GM18499 (cell line): ENCODE data around the gene THAP3.

Source experiments
- ATAC-seq: cut with Tn5 transposase; IDR thresholded peaks from one replicate; pipeline ENCODE4 v1.9.1; 2021; ENCODE audit warnings: moderate number of reproducible peaks; ENCODE audit not compliant: insufficient read depth, unreplicated experiment

The THAP3 gene, protein sequence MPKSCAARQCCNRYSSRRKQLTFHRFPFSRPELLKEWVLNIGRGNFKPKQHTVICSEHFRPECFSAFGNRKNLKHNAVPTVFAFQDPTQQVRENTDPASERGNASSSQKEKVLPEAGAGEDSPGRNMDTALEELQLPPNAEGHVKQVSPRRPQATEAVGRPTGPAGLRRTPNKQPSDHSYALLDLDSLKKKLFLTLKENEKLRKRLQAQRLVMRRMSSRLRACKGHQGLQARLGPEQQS

GRCh38 chr1:6624710-6625583 is at the start of gene THAP3:
THAP3 (plus strand) TSS chr1:6624868; CDS start chr1:6625219, 351 bp downstream.
- ATAC-seq = no peak

DNA sequence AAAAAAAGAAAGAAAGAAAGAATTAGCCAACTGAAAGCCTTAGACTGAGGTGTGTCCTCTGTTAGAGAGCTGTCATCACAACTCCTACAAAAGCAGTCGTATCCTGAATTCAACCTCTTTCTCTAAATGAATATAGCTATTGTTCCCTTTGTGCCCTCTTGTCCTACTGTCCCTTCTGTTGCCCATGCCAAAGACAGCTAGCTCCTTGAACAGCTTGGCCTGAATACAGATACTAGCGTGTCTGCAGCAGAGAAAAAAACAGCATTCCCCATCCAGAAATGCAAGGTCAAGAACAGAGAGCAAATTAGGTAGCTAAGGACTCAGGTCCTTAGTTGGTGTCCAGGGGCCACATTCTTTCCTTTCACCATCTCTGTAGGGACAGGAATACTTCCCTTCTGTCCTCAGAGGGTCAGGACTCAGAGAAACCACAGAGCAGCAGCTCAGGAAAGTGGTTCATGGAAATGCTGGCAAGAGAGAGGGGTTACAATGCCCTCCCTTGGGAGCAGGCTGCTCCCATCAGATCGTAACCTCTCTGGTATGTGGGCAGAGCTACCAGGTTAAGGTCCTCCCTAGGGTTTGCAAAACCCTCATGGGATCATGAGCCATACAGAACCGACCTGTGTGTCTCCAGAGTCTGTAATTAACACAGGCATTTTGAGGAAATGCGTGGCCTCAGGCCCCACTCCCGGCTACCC is 46.7 kb upstream of the THAP3 start:
- ATAC-seq = no peak

- no peak for ATAC-seq
Measured at GRCh38 chr1:6578624-6579373, 45.9 kb upstream of the THAP3 start.

GRCh38 chr1:6579374-6580118 is 45.1 kb upstream of the THAP3 start, which contains the start of gene ZBTB48:
ZBTB48 (plus strand) TSS chr1:6579994; CDS start chr1:6580610, 616 bp downstream.
- peak; percentile 67 for ATAC-seq

- no peak for ATAC-seq
Measured at GRCh38 chr1:6580119-6580592, 44.5 kb upstream of the THAP3 start.

DNA sequence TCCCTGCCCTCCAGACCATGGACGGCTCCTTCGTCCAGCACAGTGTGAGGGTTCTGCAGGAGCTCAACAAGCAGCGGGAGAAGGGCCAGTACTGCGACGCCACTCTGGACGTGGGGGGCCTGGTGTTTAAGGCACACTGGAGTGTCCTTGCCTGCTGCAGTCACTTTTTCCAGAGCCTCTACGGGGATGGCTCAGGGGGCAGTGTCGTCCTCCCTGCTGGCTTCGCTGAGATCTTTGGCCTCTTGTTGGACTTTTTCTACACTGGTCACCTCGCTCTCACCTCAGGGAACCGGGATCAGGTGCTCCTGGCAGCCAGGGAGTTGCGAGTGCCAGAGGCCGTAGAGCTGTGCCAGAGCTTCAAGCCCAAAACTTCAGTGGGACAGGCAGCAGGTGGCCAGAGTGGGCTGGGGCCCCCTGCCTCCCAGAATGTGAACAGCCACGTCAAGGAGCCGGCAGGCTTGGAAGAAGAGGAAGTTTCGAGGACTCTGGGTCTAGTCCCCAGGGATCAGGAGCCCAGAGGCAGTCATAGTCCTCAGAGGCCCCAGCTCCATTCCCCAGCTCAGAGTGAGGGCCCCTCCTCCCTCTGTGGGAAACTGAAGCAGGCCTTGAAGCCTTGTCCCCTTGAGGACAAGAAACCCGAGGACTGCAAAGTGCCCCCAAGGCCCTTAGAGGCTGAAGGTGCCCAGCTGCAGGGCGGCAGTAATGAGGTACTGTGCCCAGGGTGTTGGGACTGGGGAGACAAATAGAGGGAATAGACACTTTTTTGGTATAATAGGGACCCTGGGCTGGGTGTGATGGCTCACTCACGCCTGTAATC is 43.9 kb upstream of the THAP3 start:
- ATAC-seq = no peak

GRCh38 chr1:6581561-6582305 is 42.9 kb upstream of the THAP3 start:
- ATAC-seq = no peak

DNA sequence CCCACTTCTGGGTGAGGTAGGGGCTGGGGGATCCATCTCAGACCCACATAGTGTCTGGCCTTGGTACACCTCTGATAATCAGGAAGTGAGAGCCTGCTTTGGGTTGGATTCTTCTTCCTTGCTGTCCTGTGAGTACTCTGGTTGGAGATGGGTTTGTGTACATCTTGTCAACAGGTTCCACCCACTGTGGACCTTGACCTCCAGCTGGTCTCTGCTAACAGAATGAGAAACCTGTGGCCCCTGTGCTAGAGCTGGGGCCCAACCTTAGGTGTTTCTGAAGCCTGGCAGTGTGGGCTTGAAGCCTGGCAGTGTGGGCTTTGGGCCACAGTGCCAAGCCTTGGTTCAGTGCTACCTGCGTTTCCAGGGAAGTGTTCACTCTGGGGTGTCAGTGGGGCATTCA is 42.3 kb upstream of the THAP3 start:
- ATAC-seq = no peak

DNA sequence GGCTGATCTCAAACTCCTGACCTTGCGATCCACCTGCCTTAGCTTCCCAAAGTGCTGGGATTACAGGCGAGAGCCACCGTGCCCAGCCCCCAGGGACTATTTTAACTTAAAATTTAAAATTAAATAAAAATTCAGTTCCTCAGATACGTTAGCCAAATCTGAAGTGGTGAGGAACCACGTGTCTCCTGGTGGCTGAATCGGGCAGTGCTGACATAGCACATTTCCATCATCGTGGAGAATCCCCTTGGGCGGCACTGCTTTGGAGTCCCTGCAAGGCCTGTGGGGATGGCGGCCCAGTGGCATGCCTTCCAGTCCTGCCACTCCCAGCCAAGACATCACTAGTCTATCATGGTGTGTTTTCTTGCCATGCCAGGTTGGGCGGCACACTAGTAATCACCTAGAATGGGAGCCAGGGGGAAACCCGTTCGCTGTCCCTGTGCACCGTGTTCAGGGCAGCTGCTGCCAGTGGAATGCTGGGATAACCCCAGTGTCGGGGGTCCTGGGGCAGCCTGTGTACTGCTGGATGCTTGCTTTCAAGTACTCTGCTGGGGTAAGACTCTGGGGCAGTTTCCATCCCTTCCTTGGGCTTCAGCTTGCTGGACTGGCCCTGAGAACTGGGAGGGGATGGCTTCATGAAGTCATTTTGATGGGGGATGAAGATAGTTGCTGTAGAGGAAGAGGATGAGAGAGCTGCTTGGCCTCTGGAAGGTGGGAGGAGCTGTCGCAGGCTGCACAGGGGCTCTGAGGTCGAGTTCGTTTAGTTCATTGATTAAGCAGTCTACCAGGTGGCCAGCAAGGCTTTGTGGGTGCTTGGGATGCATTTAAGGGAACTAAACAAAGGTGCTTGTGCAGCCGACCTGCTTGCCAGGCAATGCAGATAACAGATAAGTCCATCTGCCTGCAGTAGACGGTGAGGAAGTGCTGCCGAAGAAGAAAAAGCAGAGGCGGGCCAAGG is 40.3 kb upstream of the THAP3 start:
- no peak for ATAC-seq

DNA sequence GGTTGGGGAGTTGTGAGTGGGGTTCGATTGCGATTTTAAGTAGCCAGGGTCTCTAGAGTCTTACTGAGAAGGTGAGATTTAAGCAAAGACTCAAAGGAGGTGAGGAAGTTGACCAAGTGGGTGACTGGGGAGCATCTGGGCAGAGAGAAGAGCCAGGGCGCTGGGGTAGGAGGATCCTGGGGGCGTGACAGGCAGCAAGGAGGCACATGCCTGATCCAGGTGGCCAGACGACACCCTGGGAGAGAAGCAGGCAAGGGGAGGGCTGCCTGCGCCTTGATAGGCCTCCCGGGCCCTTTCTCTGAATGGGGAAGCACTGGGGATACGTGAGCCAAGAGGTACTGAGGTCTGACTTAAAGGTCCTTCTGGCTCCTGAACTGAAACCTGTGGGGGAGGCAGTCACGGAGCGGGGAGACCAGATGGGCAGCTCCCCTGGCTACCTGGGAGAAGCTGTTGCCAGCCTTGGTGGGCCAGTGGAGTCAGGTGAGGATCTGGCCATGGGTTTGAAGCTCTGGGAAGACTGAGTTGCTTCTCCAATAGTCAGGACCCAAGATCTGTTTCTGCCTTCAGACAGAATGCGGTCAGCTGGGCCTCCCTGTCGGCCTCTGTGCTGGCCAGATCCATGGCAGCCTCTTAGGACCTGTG is 39.5 kb upstream of the THAP3 start:
- ATAC-seq = no peak

GRCh38 chr1:6585841-6586240 is 38.8 kb upstream of the THAP3 start:
- no peak for ATAC-seq

- ATAC-seq = no peak
Measured at GRCh38 chr1:6586404-6586816, 38.3 kb upstream of the THAP3 start.

DNA sequence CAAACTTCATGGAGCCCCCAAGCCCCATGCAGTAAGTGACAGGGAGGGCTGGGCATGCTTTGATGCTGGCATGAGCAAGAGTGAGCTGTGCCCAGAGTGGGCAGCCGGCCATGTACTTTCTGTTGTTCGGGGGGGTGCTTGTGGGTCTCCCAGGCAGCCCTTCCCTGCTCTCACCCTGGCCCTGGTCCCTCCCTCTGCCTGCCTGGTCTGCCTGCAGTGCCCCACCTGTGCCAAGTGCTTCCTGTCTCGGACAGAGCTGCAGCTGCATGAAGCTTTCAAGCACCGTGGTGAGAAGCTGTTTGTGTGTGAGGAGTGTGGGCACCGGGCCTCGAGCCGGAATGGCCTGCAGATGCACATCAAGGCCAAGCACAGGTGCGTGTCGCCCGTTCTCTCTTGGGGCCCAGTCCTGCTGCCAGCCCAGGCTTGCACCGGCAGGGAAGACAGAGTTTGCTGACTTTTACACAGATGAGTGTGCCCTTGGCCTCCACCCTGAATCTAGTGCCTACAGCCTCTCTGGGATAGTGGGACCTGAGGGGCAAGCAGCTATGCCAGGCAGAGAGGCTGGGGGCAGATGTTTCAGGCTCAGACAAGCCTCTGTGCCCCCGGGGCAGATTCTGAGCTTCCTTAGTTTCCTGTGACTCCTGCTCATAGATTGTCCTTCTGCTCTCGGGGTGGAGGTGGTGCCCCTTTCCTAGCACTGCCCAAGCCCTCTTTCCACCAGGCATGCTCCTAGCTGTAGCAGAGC is 37.2 kb upstream of the THAP3 start:
- ATAC-seq = no peak

DNA sequence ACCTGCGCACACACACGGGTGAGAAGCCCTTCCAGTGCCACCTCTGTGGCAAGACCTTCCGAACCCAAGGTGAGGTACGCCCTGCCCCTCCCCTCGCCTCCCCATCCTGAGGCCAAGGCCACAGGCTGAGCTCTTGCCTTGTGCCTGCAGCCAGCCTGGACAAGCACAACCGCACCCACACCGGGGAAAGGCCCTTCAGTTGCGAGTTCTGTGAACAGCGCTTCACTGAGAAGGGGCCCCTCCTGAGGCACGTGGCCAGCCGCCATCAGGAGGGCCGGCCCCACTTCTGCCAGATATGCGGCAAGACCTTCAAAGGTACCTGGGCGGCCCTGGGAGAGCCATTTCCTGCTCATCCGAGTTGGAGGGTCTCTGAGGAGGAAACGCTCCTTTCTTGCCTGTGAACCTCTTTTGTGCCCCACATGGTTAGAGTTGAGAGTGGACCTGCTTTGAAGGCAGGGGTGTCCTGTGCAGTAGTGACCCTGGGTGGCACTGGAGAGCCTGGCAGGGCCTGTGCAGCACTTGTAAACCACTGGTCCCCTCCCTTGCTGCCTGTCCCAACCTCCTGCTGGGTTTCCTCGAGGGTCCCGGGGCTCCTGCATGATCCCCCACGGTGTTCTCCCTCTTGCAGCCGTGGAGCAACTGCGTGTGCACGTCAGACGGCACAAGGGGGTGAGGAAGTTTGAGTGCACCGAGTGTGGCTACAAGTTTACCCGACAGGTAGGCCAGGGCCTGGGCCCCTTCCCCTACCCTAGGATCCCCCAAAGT is 36.4 kb upstream of the THAP3 start:
- no peak for ATAC-seq

DNA sequence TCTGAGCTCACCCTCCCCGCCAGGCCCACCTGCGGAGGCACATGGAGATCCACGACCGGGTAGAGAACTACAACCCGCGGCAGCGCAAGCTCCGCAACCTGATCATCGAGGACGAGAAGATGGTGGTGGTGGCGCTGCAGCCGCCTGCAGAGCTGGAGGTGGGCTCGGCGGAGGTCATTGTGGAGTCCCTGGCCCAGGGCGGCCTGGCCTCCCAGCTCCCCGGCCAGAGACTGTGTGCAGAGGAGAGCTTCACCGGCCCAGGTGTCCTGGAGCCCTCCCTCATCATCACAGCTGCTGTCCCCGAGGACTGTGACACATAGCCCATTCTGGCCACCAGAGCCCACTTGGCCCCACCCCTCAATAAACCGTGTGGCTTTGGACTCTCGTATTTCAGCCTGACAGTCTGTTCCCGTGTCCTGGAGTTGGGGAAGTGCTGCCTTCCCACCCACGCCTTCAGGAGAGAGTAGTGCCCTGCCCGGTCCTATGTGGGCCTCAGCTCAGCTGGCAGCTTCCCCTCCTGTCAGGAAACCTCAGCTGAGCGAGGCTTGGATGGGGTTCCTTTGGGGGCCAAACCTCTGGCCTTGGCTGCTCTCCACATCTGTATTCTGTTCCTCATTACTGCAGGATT is 35.7 kb upstream of the THAP3 start:
- ATAC-seq = no peak
